ENCODE data around the gene VTI1B. TPM values are rescaled to one million over a fixed set of nuclear protein-coding genes. Genes with fewer than 3 reads are reported as not detected.

VTI1B gene
- total RNA-seq, 1 donor from 2014 or later: 108 TPM

DNA sequence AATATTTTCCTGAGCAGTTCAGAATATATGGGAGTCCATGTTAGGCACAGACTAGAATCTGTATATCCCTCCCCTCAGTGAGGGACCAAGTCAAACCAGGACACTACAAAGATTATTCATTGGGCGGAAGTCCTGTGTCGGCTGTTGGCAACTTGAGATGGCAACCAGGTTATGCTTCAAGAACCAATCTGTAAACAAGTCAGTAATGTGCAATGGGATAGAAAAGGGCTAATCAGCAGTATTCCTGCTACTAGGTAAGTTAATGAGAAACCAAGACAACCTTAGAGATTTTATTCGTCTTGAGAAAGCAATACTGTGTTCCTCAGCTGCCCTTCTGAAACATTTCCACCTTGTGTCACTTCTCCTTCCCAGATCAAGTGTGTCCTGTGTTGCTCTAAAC lies 28.3 kb downstream of the VTI1B start:
- ATAC-seq (no peak), DNase-seq (no peak)
- H3K27me3 ChIP-seq (ENCODE audit: low read depth): no peaks in the 10 kb centered on the region
- TF ChIP-seq, protein P1, sequence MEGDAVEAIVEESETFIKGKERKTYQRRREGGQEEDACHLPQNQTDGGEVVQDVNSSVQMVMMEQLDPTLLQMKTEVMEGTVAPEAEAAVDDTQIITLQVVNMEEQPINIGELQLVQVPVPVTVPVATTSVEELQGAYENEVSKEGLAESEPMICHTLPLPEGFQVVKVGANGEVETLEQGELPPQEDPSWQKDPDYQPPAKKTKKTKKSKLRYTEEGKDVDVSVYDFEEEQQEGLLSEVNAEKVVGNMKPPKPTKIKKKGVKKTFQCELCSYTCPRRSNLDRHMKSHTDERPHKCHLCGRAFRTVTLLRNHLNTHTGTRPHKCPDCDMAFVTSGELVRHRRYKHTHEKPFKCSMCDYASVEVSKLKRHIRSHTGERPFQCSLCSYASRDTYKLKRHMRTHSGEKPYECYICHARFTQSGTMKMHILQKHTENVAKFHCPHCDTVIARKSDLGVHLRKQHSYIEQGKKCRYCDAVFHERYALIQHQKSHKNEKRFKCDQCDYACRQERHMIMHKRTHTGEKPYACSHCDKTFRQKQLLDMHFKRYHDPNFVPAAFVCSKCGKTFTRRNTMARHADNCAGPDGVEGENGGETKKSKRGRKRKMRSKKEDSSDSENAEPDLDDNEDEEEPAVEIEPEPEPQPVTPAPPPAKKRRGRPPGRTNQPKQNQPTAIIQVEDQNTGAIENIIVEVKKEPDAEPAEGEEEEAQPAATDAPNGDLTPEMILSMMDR (IDR thresholded peaks at IDR 0.05): no peak
- peaks cover 54% of the 10 kb centered on the region for H3K36me3 ChIP-seq
- H3K27ac ChIP-seq: no peak overlapping the region
- no peak overlapping the region for H3K4me3 ChIP-seq
- intact Hi-C loops (cut with DNase I): no loop called here
- H3K9me3 ChIP-seq: no peaks in the 10 kb centered on the region
- H3K4me1 ChIP-seq: no peaks in the 10 kb centered on the region

DNA sequence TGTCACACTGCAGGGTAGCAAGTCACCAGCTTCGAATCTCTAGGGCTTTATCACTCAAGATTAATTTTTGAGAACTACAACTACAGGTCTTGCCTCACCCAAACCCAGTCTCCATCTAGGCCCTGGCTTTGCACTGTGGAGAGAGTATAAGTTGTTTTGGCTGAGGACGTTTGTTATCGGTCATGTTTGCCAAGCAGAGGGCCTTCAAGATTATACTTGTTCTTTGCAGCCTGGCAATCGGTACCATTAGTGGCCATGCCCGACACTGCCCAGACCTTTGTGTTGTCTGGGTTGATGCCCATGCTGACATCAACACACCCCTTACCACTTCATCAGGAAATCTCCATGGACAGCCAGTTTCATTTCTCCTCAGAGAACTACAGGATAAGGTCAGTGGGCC lies 29.0 kb downstream of the VTI1B start:
- DNase-seq: no peak
- peaks cover 47% of the 10 kb centered on the region for H3K36me3 ChIP-seq
- no peak overlapping the region for H3K27ac ChIP-seq
- H3K4me3 ChIP-seq: no peak overlapping the region
- TF ChIP-seq, protein P1 (IDR thresholded peaks at IDR 0.05): no peak
- intact Hi-C loops (cut with DNase I): no loop called here
- no peak for ATAC-seq
- H3K27me3 ChIP-seq (ENCODE audit: low read depth): no peaks in the 10 kb centered on the region
- H3K9me3 ChIP-seq: no peaks in the 10 kb centered on the region
- no peaks in the 10 kb centered on the region for H3K4me1 ChIP-seq

DNA sequence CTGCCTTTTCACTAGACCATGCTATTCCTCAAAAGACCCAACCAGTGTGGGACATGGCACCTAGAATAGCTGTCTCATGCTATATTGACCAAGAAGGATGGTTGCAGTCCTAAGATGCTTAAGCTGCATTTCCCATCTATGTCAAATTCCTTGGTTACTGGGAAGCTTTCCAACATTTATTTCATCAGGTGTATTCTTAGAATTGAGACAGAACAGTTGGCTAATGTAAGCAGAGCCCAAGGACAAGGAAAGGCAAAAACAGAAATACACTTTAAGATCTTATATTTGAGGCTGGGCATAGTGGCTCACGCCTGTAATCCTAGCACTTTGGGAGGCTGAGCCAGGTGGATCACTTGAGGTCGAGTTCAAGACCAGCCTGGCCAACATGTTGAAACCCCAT lies 30.0 kb downstream of the VTI1B start:
- DNase-seq: no peak
- no peak for ATAC-seq

DNA sequence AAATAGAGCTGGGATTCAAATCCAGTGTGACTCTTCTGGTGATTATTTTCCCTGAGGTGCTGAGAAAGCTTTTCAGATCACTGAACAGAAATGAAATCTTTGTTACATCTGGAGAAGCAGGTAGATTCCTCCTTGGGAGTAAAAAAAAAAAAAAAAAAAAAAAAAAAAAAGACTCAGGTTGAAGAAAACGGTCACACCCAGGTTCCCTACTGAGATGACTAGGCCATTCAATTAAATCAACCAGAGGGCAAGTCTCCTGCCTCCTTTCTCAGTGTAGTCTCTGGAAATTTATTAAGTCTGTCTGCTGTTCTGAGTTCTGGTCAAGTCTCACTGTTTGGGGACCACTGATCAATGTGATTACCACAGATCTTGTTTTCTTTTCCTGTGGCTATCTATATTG lies 30.7 kb downstream of the VTI1B start:
- intact Hi-C loops (cut with DNase I): no loop called here
- Histone ChIP-seq H3K27me3 (ENCODE audit: low read depth) (no peaks in the 10 kb centered on the region), H3K36me3 (peaks cover 30% of the 10 kb centered on the region), H3K27ac (no peak overlapping the region), H3K9me3 (no peaks in the 10 kb centered on the region), H3K4me3 (no peak overlapping the region), H3K4me1 (no peaks in the 10 kb centered on the region)
- no peak for DNase-seq
- no peak for ATAC-seq
- TF ChIP-seq, protein P1 (IDR thresholded peaks at IDR 0.05): no peak

More for the DNA sequence above, 30.0 kb downstream of the VTI1B start:
- H3K36me3 ChIP-seq: peaks cover 37% of the 10 kb centered on the region
- no peaks in the 10 kb centered on the region for H3K27me3 ChIP-seq (ENCODE audit: low read depth)
- no peaks in the 10 kb centered on the region for H3K9me3 ChIP-seq
- H3K4me1 ChIP-seq: no peaks in the 10 kb centered on the region
- TF ChIP-seq, protein P1 (IDR thresholded peaks at IDR 0.05): no peak
- no peak overlapping the region for H3K27ac ChIP-seq
- intact Hi-C loops (cut with DNase I): no loop called here
- no peak overlapping the region for H3K4me3 ChIP-seq

DNA sequence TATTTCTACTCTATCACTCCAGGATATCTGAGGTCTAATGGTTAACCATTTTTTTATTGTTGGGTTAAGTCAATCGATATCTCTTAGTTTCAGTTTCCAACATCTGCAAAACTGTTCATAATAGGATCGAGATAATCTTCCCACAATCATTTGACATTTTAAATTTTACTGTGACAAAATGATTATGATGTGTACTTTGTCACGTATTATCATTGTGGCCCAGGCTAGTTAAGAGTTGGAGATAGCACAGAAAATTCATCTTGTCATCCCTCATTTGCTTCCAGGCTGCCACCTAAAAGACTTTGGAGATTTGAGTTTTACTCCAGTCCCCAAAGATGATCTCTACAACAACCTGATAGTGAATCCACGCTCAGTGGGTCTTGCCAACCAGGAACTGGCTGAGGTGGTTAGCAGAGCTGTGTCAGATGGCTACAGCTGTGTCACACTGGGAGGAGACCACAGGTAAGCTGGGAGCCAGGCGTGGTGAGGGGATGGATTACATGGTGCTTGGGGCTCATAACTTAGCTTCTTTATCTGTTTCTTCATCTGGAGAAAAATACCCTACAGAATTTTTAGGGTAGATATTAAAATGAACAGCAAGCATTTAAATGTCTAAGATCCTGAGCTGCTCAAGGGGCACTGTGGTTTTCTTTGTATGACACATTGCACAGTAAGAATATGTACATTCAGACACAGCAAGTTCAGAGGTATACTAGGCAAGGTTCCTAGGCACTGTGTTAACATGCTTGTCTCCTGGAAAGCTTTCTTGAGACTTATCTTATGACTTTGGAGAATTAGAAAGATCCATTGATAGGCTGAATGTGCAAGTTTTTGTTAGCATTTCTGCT lies 32.3 kb downstream of the VTI1B start:
- H3K9me3 ChIP-seq: no peaks in the 10 kb centered on the region
- H3K27me3 ChIP-seq (ENCODE audit: low read depth): no peaks in the 10 kb centered on the region
- DNase-seq: no peak
- H3K36me3 ChIP-seq: peaks cover 14% of the 10 kb centered on the region
- no peak overlapping the region for H3K4me3 ChIP-seq
- H3K27ac ChIP-seq: no peak overlapping the region
- ATAC-seq: no peak
- no peaks in the 10 kb centered on the region for H3K4me1 ChIP-seq
- intact Hi-C loops (cut with DNase I): no loop called here
- TF ChIP-seq, protein P1 (IDR thresholded peaks at IDR 0.05): no peak
